Endothelial cell of umbilical vein (primary cell): Measurements from ENCODE around the gene ANKRD35. TPM values are rescaled to one million over a fixed set of nuclear protein-coding genes. Genes with fewer than 3 reads are reported as not detected.

Source experiments
- BruUV-seq: library from RNA; stranded (reverse); fragments of 400-500 nt; replicated peaks from 2 replicates; lab custom pipeline; 2021; lab: Mats Ljungman, UMichigan
- CTCF ChIA-PET: fragments of 300-600, 350-600 bp; sonication (Branson Sonifier 250); formaldehyde crosslinking; loops from one replicate; lab custom pipeline; 2021; ENCODE audit warnings: antibody characterized with exemption, inconsistent platforms; lab: Charles Lee
- POLR2A ChIA-PET: fragments of 300-600, 350-600 bp; sonication (Branson Sonifier 250); formaldehyde crosslinking; loops from one replicate; lab custom pipeline; 2021; ENCODE audit warnings: antibody characterized with exemption, inconsistent platforms; lab: Charles Lee
- DNase-seq: peaks from one replicate; pipeline ENCODE4 v3.0.0-alpha.2; 2011; ENCODE audit warnings: low read depth, low spot score
- FAIRE-seq: peaks from 2 replicates; lab custom pipeline; 2011; peaks lifted over from hg19 to GRCh38; lab: Jason Lieb, UNC
- H2AFZ ChIP-seq: 2 replicates; pipeline ENCODE4 v1.6.0; 2012; ENCODE audit warnings: low read depth, low read length, control low read depth, inconsistent platforms
- H3K27ac ChIP-seq: 2 replicates; pipeline ENCODE4 v1.5.1; 2011; ENCODE audit warnings: low read depth, mild to moderate bottlenecking, control low read depth, low read length, moderate library complexity; ENCODE audit not compliant: insufficient read depth
- H3K27me3 ChIP-seq, 2 experiments: 2 replicates each; pipeline versions ENCODE4 v1.6.0 to v1.6.1; 2011; ENCODE audit warnings: low read length in 2 of 2, mixed read lengths in 1 of 2; ENCODE audit not compliant: control insufficient read depth in 2 of 2, insufficient read depth in 2 of 2
- H3K36me3 ChIP-seq, 2 experiments: 2 replicates in 1 of 2; 3 replicates in 1 of 2; pipeline ENCODE4 v1.5.1; 2011; ENCODE audit warnings: low read length in 2 of 2, mild to moderate bottlenecking in 1 of 2, moderate library complexity in 1 of 2; ENCODE audit not compliant: control insufficient read depth in 2 of 2, insufficient read depth in 2 of 2; ENCODE audit errors: extremely low read depth in 1 of 2
- H3K4me1 ChIP-seq: 3 replicates; pipeline ENCODE4 v1.5.1; 2011; ENCODE audit warnings: mild to moderate bottlenecking, low read length; ENCODE audit not compliant: control insufficient read depth, insufficient read depth; ENCODE audit errors: extremely low read depth
- H3K4me2 ChIP-seq: 2 replicates; pipeline ENCODE4 v1.6.1; 2011; ENCODE audit warnings: low read length, control low read depth, mixed read lengths; ENCODE audit not compliant: insufficient read depth
- H3K4me3 ChIP-seq, 3 experiments: fragments of 200-600 bp in 1 of 3; sonication (generic), shearing (Covaris generic) in 1 of 3; replicated peaks in 1 of 3; 2 replicates each; pipeline ENCODE4 v1.5.1; 2011 to 2016; ENCODE audit warnings: control low read depth in 3 of 3, low read length in 3 of 3, mild to moderate bottlenecking in 2 of 3, inconsistent platforms in 1 of 3, low read depth in 1 of 3, moderate library complexity in 1 of 3; ENCODE audit not compliant: insufficient read depth in 1 of 3
- H3K79me2 ChIP-seq: 2 replicates; pipeline ENCODE4 v1.6.0; 2012; ENCODE audit warnings: low read length, inconsistent platforms; ENCODE audit not compliant: control insufficient read depth, insufficient read depth
- H3K9ac ChIP-seq: replicated peaks from 2 replicates; pipeline ENCODE3; 2011; ENCODE audit warnings: low read length, control low read depth; ENCODE audit not compliant: insufficient read depth; ENCODE audit errors: extremely low read depth
- H3K9me1 ChIP-seq: replicated peaks from 3 replicates; pipeline ENCODE4 v1.6.0; 2011; ENCODE audit warnings: mild to moderate bottlenecking, low read length; ENCODE audit not compliant: control insufficient read depth, insufficient read depth; ENCODE audit errors: extremely low read depth
- H3K9me3 ChIP-seq: replicated peaks from 2 replicates; pipeline ENCODE4 v1.5.1; 2012; ENCODE audit warnings: low read length, inconsistent platforms; ENCODE audit not compliant: control insufficient read depth, insufficient read depth
- H4K20me1 ChIP-seq: replicated peaks from 2 replicates; pipeline ENCODE3; 2011; ENCODE audit warnings: mild to moderate bottlenecking, low read length; ENCODE audit not compliant: control insufficient read depth, insufficient read depth; ENCODE audit errors: extremely low read depth
- EZH2 ChIP-seq: IDR thresholded peaks from 2 replicates; pipeline ENCODE4 v1.6.1; 2012; ENCODE audit warnings: borderline replicate concordance, low read depth, mild to moderate bottlenecking, moderate library complexity, low read length, inconsistent platforms; ENCODE audit not compliant: severe bottlenecking
- FOS ChIP-seq: IDR thresholded peaks from 2 replicates; pipeline ENCODE4 v1.6.1; 2011; ENCODE audit warnings: mild to moderate bottlenecking, low read length, moderate library complexity, borderline replicate concordance; ENCODE audit not compliant: insufficient read depth
- GATA2 ChIP-seq: IDR thresholded peaks from 2 replicates; pipeline ENCODE4 v1.7.0; 2011; ENCODE audit warnings: low read depth, mild to moderate bottlenecking, moderate library complexity, mixed read lengths, low read length; ENCODE audit not compliant: insufficient read length, insufficient read depth
- JUN ChIP-seq: IDR thresholded peaks from 2 replicates; pipeline ENCODE4 v1.6.1; 2011; ENCODE audit warnings: borderline replicate concordance, low read depth; ENCODE audit not compliant: insufficient read length, insufficient read depth
- MYC ChIP-seq: IDR thresholded peaks from one replicate; pipeline ENCODE4 v1.6.1; 2011; ENCODE audit warnings: mild to moderate bottlenecking, low read depth, low read length
- POLR2A ChIP-seq: IDR thresholded peaks from 2 replicates; pipeline ENCODE4 v1.6.1; 2012; ENCODE audit warnings: low read depth, mild to moderate bottlenecking, control low read depth, low read length
- POLR2AphosphoS5 ChIP-seq: IDR thresholded peaks from 2 replicates; pipeline ENCODE4 v1.6.1; 2012; ENCODE audit warnings: low read depth, mild to moderate bottlenecking, control low read depth, low read length, moderate library complexity; ENCODE audit not compliant: insufficient read depth
- dilution Hi-C: fragments of 300-500 bp; cut with MboI; formaldehyde crosslinking; loops from one replicate; pipeline ENCODE4 v1.15.0; 2019; ENCODE audit warnings: low sequenced_read_pairs; ENCODE audit not compliant: extremely low pct_ligation_motif_present
- intact Hi-C: fragments of 100-400 bp; cut with micrococcal nuclease; formaldehyde crosslinking; loops from one replicate; pipeline ENCODE4 v1.10.0; 2022
- polyA plus RNA-seq, 4 experiments: library from polyadenylated mRNA; depleted of rRNA in 3 of 4; stranded (reverse) in 3 of 4; unstranded in 1 of 4; fragments of >200 nt; gene quantifications; 2 replicates each; pipeline versions ENCODE4 v1.2.1 to v1.2.3, GENCODE V29; 2011 to 2012; ENCODE audit warnings: missing spikeins in 1 of 4
- total RNA-seq: library from RNA; stranded (reverse); gene quantifications from 2 replicates; pipeline ENCODE4 v1.2.3, GENCODE V29; 2021
- TF ChIP-seq, protein P1 (sequence below), 2 donors: IDR thresholded peaks; 1 replicate in 1 of 2; 2 replicates in 1 of 2; pipeline ENCODE4 v1.5.1; 2011; ENCODE audit warnings: low read length in 2 of 2, mild to moderate bottlenecking in 2 of 2, moderate library complexity in 2 of 2, control low read depth in 1 of 2, inconsistent platforms in 1 of 2, low read depth in 1 of 2; ENCODE audit not compliant: insufficient read depth in 1 of 2; ENCODE audit errors: extremely low read depth in 1 of 2
- TF ChIP-seq, protein P2 (sequence below): IDR thresholded peaks from 2 replicates; pipeline ENCODE4 v1.6.1; 2011; ENCODE audit not compliant: insufficient read depth, insufficient read length

Gene ANKRD35
- total and polyA plus RNA-seq, 2 donors (not counting 3 experiments of a cell fraction or from before 2014, with no cell fraction given) = 0.15 to 0.20 TPM

DNA sequence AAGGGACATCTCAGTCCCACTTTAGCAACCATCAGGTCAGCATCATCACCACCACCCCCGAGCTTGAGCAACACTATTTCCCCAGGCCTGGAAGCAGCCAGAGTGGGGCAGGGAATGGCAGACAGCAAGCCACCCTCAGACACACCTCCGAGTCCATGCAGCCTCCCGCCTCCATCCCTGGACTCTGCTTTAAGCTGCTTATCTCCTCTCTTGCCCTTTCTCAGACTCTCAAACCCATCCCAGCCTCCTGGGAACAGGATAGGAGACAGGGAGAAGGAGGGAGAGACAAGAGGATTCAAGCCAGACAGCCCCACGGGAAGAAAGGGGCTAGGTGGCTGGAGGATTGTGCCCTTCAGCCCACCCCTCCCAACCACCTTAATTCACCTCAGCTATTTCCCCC, 28.5 kb downstream of the ANKRD35 start:
- Histone ChIP-seq H3K9me3 (no peaks in the 10 kb centered on the region), H3K27ac (no peak overlapping the region), H3K36me3 (peaks cover 13 to 32% of the 10 kb centered on the region in 2 experiments), H3K9ac (no peak overlapping the region), H3K4me1 (peaks cover 7% of the 10 kb centered on the region), H3K9me1 (no peaks in the 10 kb centered on the region), H3K79me2 (peaks cover 16% of the 10 kb centered on the region), H3K4me2 (no peak overlapping the region), H2AFZ (no peak overlapping the region), H3K4me3 (no peak overlapping the region), H3K27me3 (no peaks in the 10 kb centered on the region), H4K20me1 (no peaks in the 10 kb centered on the region)
- no peak for DNase-seq
- ChIA-PET CTCF (interaction anchor here (1.1 to 6.1 kb wide), 4 partner anchors 10 to 175 kb away, joined by 3 to 154 read pairs (median 4); partner anchors contain the start of gene NUDT17), POLR2A (no interaction called here)
- FAIRE-seq = no peak
- no TSS peak for BruUV-seq
- intact Hi-C loops (no loop called here), dilution Hi-C loops (no loop called here)
- TF ChIP-seq POLR2AphosphoS5 = no peak
- TF ChIP-seq, protein P1, sequence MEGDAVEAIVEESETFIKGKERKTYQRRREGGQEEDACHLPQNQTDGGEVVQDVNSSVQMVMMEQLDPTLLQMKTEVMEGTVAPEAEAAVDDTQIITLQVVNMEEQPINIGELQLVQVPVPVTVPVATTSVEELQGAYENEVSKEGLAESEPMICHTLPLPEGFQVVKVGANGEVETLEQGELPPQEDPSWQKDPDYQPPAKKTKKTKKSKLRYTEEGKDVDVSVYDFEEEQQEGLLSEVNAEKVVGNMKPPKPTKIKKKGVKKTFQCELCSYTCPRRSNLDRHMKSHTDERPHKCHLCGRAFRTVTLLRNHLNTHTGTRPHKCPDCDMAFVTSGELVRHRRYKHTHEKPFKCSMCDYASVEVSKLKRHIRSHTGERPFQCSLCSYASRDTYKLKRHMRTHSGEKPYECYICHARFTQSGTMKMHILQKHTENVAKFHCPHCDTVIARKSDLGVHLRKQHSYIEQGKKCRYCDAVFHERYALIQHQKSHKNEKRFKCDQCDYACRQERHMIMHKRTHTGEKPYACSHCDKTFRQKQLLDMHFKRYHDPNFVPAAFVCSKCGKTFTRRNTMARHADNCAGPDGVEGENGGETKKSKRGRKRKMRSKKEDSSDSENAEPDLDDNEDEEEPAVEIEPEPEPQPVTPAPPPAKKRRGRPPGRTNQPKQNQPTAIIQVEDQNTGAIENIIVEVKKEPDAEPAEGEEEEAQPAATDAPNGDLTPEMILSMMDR (IDR thresholded peaks at IDR 0.05; ENCODE audit: extremely low read depth in 1 of 2, insufficient read depth in 1 of 2, low read depth in 1 of 2, low read length in 2 of 2) = no peak
- TF ChIP-seq, protein P2, sequence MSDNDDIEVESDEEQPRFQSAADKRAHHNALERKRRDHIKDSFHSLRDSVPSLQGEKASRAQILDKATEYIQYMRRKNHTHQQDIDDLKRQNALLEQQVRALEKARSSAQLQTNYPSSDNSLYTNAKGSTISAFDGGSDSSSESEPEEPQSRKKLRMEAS = no peak
- no peak for TF ChIP-seq POLR2A
- TF ChIP-seq MYC = no peak
- no peak for TF ChIP-seq JUN
- no peak for TF ChIP-seq FOS
- TF ChIP-seq EZH2 = no peak
- TF ChIP-seq GATA2 = no peak
